D721Med (cell line): Measurements from ENCODE around the gene RPS6KA4.

Source experiments
- DNase-seq: peaks from one replicate; pipeline ENCODE4 v3.0.0; 2011; ENCODE audit warnings: low spot score; ENCODE audit not compliant: insufficient read length
- FAIRE-seq: peaks from 2 replicates; lab custom pipeline; 2011; peaks lifted over from hg19 to GRCh38; lab: Jason Lieb, UNC
- CTCF ChIP-seq: IDR thresholded peaks from 2 replicates; pipeline ENCODE4 v1.5.1; 2012; ENCODE audit warnings: mild to moderate bottlenecking, control low read depth; ENCODE audit not compliant: insufficient read depth; ENCODE audit errors: missing control alignments

RPS6KA4 gene

DNA sequence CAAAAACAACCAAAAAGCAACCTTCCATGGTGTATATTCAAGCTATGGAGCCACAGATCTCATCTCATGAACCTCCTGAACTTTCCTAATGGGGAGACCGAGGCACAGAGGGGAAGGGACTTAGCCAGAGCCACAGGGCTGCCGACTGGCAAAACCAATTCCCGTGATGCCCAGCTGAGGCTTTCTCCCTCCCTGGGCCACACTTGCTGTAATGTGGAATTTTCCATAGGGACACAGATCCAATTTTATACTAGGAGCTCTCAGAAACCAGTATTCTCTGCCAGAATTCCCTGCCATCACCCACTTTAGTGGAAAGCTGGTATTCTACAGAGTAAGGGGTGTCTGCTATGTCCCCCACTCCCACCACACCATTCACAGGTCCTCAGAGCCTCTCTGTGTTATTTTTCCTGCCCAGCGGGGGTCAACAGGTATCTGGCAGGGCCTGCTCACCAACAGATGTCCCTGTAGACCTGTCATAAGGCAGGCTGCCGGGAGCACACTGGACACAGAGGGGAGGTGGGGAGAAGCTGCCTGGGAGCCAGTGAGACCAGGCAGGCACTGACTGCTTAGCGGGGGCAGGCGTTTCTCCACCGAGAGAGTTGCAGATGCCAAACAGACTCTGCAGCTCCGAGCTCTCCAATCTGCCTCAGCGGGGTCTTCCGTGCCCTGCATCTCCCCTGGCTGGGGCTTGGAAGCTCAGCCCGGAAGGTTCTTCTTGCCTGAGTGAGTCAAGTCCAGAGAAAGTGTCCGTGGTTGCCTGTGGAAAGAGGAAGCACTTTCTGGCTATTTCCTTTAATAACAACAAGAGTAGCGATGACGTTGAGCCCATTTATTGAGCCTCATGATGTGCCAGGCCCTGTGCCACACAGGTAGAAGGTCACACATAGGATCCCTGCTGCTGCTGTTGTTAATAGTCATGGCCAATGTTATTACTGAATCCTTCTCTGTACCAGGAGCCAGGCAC, 26.3 kb downstream of the RPS6KA4 start:
- TF ChIP-seq CTCF = no peak
- DNase-seq = no peak

DNA sequence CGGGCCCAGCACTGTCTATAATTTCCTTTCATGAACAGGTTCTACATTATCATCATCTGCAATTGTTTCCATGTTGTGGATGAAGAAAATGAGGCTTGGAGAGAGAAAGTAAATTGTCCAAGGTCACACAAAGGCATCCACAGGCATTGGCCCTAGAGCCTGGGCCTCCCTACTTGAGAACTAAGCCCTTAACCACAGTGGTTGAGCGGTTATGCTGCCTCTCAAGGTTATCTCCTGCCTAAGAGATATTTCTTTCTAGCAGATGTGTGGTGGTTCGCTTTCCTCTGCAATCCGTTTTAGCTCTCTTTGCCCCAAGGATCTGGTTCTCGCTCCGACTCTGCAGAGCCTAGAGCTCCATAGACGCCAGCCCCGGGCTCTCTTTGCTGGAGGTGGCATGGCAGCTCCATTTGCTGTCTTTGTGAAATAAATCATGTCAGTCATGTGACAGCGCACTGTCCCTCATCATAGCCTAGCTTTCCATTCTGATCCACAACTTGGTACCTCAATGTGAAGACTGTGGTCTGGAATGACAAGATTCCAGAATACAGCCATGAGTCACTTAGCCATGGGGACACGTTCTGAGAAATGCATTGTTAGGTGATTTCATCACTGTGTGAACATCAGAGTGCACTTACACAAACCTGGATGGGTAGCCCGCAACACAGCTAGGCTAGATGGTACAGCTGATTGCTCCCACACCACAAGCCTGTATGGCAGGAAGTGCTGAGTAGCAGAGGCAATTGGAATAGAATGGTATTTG, 27.2 kb downstream of the RPS6KA4 start:
- FAIRE-seq (no peak), DNase-seq (no peak)
- TF ChIP-seq CTCF = no peak

More for the DNA sequence above, 26.3 kb downstream of the RPS6KA4 start:
- no peak for FAIRE-seq

DNA sequence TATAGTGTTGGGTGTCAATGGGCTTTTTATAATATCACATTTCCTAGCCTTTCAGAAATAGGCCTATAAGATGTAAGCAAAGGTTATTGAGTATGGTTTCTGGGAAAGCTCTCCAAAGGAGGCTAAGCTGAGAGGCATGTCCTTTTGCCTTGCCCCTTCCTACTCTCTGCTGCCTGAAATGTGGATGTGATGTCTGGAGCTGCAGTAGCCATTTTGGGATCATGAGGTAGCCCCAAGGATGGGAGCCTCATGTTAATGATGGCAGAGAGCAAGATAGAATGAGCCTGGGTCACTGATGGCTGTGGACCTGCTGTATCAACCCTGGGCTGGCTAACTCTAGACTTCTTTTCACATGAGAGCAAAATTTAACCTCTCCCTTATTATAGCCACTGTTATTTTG, 29.0 kb downstream of the RPS6KA4 start:
- DNase-seq (no peak), FAIRE-seq (no peak)
- no peak for TF ChIP-seq CTCF

DNA sequence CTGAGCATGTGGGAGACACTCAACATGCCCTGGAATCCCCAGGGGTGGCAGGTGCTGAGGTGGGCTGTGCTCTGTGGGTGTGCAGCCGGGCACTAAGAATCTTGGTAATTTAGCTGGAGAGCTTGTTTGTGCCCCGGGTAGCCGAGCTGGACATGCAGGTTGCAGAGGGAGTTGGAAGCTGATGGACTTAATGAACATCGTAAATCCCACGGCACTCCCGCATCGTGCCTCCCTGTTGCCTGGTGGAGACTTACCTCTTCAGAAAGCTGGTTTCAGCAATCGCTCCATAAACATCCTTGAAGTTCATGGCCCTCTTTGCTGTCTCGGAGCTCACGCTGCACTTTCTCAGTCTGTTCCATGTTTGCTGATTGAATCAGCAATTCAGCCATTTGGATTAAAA, 29.9 kb downstream of the RPS6KA4 start:
- no peak for TF ChIP-seq CTCF
- DNase-seq = no peak
- no peak for FAIRE-seq

DNA sequence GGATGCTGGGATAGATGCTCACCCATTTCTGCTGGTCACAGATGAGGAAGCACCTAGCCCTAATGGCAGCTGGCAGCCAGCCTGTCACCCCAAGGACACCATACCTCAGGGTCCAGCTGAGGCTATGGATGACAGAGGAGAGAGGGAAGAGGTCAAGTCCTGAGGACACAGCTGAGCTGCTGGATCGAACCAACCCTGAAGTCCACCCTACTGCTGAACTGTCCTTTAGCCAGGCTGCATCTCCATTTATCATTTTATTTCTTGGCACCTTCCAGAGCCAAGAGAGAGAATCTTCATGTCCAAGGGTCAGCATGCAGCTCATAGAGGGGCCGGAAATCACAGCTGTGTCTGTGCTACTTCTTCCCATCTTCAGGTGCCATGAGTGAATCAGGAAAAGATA, 30.9 kb downstream of the RPS6KA4 start:
- no peak for TF ChIP-seq CTCF
- FAIRE-seq = no peak
- DNase-seq = no peak

DNA sequence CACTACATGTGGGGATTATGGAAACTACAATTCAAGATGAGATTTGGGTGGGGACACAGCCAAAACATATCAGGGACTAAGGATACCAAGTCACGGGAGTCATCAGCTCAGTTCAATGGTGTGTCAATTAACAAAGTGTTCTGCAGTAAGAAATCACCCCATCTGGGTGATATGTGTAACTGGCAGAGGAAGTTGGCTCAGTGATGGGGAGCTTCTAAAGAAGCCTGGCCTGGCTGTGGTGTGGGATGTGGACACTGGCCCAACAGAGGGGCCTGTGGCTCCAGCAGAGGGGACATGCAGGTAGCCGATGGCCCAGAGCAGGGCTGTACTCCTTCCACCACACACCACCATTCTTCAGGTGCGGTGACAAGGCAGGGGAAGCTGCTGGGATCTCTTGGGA, 31.6 kb downstream of the RPS6KA4 start:
- no peak for TF ChIP-seq CTCF
- FAIRE-seq = no peak
- DNase-seq = no peak
